GM06990 (cell line): Measurements from ENCODE around the gene CACNA2D3.

Experiments used
- DNase-seq: peaks from one replicate; pipeline ENCODE4 v3.0.0-alpha.2; 2011; ENCODE audit not compliant: insufficient read length; ENCODE audit errors: extremely low read depth
- H3K27me3 ChIP-seq: replicated peaks from 2 replicates; pipeline ENCODE4 v1.6.0; 2011; ENCODE audit warnings: low read length; ENCODE audit not compliant: control insufficient read depth, insufficient read depth
- H3K36me3 ChIP-seq: 2 replicates; pipeline ENCODE4 v1.5.1; 2011; ENCODE audit warnings: low read length; ENCODE audit not compliant: control insufficient read depth, insufficient read depth
- H3K4me3 ChIP-seq: replicated peaks from 2 replicates; pipeline ENCODE4 v1.5.1; 2011; ENCODE audit warnings: low read depth, mild to moderate bottlenecking, control low read depth, low read length
- TF ChIP-seq, protein P1 (sequence below): IDR thresholded peaks from 2 replicates; pipeline ENCODE4 v1.5.1; 2011; ENCODE audit warnings: low read length, control low read depth, mild to moderate bottlenecking, inconsistent platforms; ENCODE audit not compliant: insufficient read depth, poor library complexity, severe bottlenecking

Gene CACNA2D3

DNA sequence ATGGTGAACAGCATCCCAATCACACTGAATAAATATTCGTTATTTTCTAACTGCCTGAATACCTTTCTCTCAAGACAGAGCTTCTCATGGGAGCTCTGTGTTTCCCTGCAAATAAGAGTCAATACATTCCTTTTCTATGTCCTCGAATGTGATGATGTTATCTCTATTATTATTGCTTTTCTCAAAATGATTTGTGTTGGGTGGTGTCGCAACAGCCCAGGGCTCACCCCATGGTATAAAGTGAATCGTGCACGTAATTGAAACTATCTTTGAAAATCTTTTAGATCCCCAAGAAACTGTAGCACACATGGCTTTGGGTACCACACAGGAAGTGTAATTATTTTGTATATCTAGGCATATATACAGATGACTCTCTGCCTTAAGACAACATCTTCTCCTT lies 996.1 kb downstream of the CACNA2D3 start:
- DNase-seq = no peak
- TF ChIP-seq, protein P1, sequence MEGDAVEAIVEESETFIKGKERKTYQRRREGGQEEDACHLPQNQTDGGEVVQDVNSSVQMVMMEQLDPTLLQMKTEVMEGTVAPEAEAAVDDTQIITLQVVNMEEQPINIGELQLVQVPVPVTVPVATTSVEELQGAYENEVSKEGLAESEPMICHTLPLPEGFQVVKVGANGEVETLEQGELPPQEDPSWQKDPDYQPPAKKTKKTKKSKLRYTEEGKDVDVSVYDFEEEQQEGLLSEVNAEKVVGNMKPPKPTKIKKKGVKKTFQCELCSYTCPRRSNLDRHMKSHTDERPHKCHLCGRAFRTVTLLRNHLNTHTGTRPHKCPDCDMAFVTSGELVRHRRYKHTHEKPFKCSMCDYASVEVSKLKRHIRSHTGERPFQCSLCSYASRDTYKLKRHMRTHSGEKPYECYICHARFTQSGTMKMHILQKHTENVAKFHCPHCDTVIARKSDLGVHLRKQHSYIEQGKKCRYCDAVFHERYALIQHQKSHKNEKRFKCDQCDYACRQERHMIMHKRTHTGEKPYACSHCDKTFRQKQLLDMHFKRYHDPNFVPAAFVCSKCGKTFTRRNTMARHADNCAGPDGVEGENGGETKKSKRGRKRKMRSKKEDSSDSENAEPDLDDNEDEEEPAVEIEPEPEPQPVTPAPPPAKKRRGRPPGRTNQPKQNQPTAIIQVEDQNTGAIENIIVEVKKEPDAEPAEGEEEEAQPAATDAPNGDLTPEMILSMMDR = no peak
- H3K27me3 ChIP-seq = no peaks in the 10 kb centered on the region; the same call in 1 of the 2 replicates
- no peak overlapping the region for H3K4me3 ChIP-seq
- no peaks in the 10 kb centered on the region for H3K36me3 ChIP-seq

DNA sequence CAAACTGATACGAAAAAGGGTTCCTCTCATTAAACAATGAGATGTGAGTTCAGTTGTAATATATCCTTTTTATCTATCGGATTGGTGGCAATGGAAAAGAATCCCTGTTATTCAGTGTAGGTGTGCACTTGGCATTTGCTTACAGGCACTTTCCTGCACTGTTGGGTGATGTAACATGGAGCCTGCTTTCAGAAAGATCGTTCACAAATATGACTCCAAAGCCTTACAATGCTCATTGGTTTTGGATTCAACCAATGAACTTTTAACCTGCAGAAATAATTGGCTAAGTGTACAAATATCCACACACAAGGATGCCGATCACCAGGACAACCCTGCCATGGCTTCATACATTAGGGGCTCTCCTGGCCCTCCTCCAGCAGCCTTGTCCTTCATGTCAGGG lies 996.9 kb downstream of the CACNA2D3 start:
- TF ChIP-seq, protein P1 = no peak
- no peak overlapping the region for H3K4me3 ChIP-seq
- no peaks in the 10 kb centered on the region; the same call in 1 of the 2 replicates for H3K27me3 ChIP-seq
- no peak for DNase-seq
- H3K36me3 ChIP-seq = no peaks in the 10 kb centered on the region

DNA sequence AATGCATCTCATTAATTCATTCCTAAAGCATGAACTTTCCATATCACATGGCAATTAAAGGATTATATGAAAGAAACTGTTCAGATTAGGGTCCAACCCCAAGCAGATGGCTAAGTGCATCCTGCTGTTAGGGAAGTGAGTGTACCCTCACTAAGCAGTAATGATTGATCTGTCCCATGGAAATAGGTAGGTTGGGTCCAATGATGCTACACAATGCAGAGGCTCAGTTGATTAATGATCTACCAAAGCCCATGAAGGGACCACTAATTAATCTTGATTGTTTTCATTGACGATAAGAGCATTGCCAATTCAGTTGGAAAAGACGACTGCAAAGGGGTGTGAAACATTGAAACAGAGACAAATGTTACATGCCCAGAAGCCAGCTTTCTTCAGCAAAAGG lies 1000.0 kb downstream of the CACNA2D3 start:
- Histone ChIP-seq H3K27me3 (no peaks in the 10 kb centered on the region; the same call in 1 of the 2 replicates), H3K36me3 (no peaks in the 10 kb centered on the region), H3K4me3 (no peak overlapping the region)
- no peak for DNase-seq
- TF ChIP-seq, protein P1 = no peak
